ENCODE data around the gene FGF6.

Gene FGF6

GRCh38 chr12:4486049-4486699, 40.6 kb upstream of the FGF6 start:
- no peak for TF ChIP-seq CTCF (IDR thresholded peaks at IDR 0.05; ENCODE audit: low read depth, low read length)
- no peak for TF ChIP-seq EZH2phosphoT487 (IDR thresholded peaks at IDR 0.05; ENCODE audit: low read depth)
- H3K4me2 ChIP-seq (ENCODE audit: low read length) = no peak overlapping the region

GRCh38 chr12:4483885-4484823, 38.5 kb upstream of the FGF6 start:
- H3K4me2 ChIP-seq (ENCODE audit: low read length) = no peak overlapping the region

More at GRCh38 chr12:4486049-4486699, 40.6 kb upstream of the FGF6 start:
- H4K20me1 ChIP-seq (ENCODE audit: insufficient read depth, low read length) = no peaks in the 10 kb centered on the region
- no peaks in the 10 kb centered on the region for H3K4me1 ChIP-seq (ENCODE audit: low read length)
- H3K79me2 ChIP-seq (ENCODE audit: low read length) = no peaks in the 10 kb centered on the region
- no peaks in the 10 kb centered on the region for H3K9me3 ChIP-seq (ENCODE audit: insufficient read depth, low read length)
- H3K27me3 ChIP-seq (ENCODE audit: low read depth, low read length) = no peaks in the 10 kb centered on the region
- no peak overlapping the region for H2AFZ ChIP-seq (ENCODE audit: low read depth, low read length)
- no peak overlapping the region for H3K4me3 ChIP-seq (ENCODE audit: low read length)
- no peak overlapping the region for H3K27ac ChIP-seq (ENCODE audit: low read length)
- peaks cover 7% of the 10 kb centered on the region for H3K36me3 ChIP-seq (replicated peaks; ENCODE audit: low read depth, low read length)
- no peak overlapping the region for H3K9ac ChIP-seq (ENCODE audit: low read length)

GRCh38 chr12:4482936-4483335, 37.3 kb upstream of the FGF6 start:
- Histone ChIP-seq H3K36me3 (replicated peaks; ENCODE audit: low read depth, low read length) (no peaks in the 10 kb centered on the region), H3K4me1 (ENCODE audit: low read length) (no peaks in the 10 kb centered on the region), H3K27me3 (ENCODE audit: low read depth, low read length) (no peaks in the 10 kb centered on the region), H3K9ac (ENCODE audit: low read length) (no peak overlapping the region), H4K20me1 (ENCODE audit: insufficient read depth, low read length) (no peaks in the 10 kb centered on the region), H3K4me3 (ENCODE audit: low read length) (no peak overlapping the region), H3K27ac (ENCODE audit: low read length) (no peak overlapping the region), H3K4me2 (ENCODE audit: low read length) (no peak overlapping the region), H3K79me2 (ENCODE audit: low read length) (no peaks in the 10 kb centered on the region), H2AFZ (ENCODE audit: low read depth, low read length) (no peak overlapping the region), H3K9me3 (ENCODE audit: insufficient read depth, low read length) (peaks cover 16% of the 10 kb centered on the region)
- TF ChIP-seq CTCF (IDR thresholded peaks at IDR 0.05; ENCODE audit: low read depth, low read length) (no peak), EZH2phosphoT487 (IDR thresholded peaks at IDR 0.05; ENCODE audit: low read depth) (no peak)

More at GRCh38 chr12:4483885-4484823, 38.5 kb upstream of the FGF6 start:
- no peaks in the 10 kb centered on the region for H4K20me1 ChIP-seq (ENCODE audit: insufficient read depth, low read length)
- no peak for TF ChIP-seq EZH2phosphoT487 (IDR thresholded peaks at IDR 0.05; ENCODE audit: low read depth)
- no peak for TF ChIP-seq CTCF (IDR thresholded peaks at IDR 0.05; ENCODE audit: low read depth, low read length)
- H3K4me3 ChIP-seq (ENCODE audit: low read length) = no peak overlapping the region
- H3K9me3 ChIP-seq (ENCODE audit: insufficient read depth, low read length) = peaks cover 7% of the 10 kb centered on the region; the same call in 1 of the 2 replicates
- H3K79me2 ChIP-seq (ENCODE audit: low read length) = no peaks in the 10 kb centered on the region
- H3K27ac ChIP-seq (ENCODE audit: low read length) = no peak overlapping the region
- H3K9ac ChIP-seq (ENCODE audit: low read length) = no peak overlapping the region
- no peak overlapping the region for H2AFZ ChIP-seq (ENCODE audit: low read depth, low read length)
- no peaks in the 10 kb centered on the region for H3K27me3 ChIP-seq (ENCODE audit: low read depth, low read length)
- H3K4me1 ChIP-seq (ENCODE audit: low read length) = no peaks in the 10 kb centered on the region
- H3K36me3 ChIP-seq (replicated peaks; ENCODE audit: low read depth, low read length) = peaks cover 5% of the 10 kb centered on the region

GRCh38 chr12:4478933-4479332, 33.3 kb upstream of the FGF6 start:
- H3K79me2 ChIP-seq (ENCODE audit: low read length) = no peaks in the 10 kb centered on the region
- no peak overlapping the region for H3K4me3 ChIP-seq (ENCODE audit: low read length)
- no peaks in the 10 kb centered on the region for H3K36me3 ChIP-seq (replicated peaks; ENCODE audit: low read depth, low read length)
- H2AFZ ChIP-seq (ENCODE audit: low read depth, low read length) = no peak overlapping the region
- H3K4me2 ChIP-seq (ENCODE audit: low read length) = no peak overlapping the region
- no peak overlapping the region for H3K27ac ChIP-seq (ENCODE audit: low read length)
- no peak overlapping the region for H3K9ac ChIP-seq (ENCODE audit: low read length)
- no peaks in the 10 kb centered on the region for H4K20me1 ChIP-seq (ENCODE audit: insufficient read depth, low read length)
- H3K27me3 ChIP-seq (ENCODE audit: low read depth, low read length) = peaks cover 20% of the 10 kb centered on the region
- H3K4me1 ChIP-seq (ENCODE audit: low read length) = no peaks in the 10 kb centered on the region
- peaks cover 17% of the 10 kb centered on the region for H3K9me3 ChIP-seq (ENCODE audit: insufficient read depth, low read length)
- TF ChIP-seq CTCF (IDR thresholded peaks at IDR 0.05; ENCODE audit: low read depth, low read length) (no peak), EZH2phosphoT487 (IDR thresholded peaks at IDR 0.05; ENCODE audit: low read depth) (no peak)
